Embryonic facial prominence (tissue), 1 donor: ENCODE results near the gene DNAH3.

ENCODE experiments used
- DNase-seq: peaks from one replicate; pipeline ENCODE4 v3.0.0-alpha.2; 2016; ENCODE audit errors: extremely low spot score

DNAH3 gene

GRCh38 chr16:20906341-20907255 lies 244.0 kb downstream of the DNAH3 start:
- DNase-seq, result no peak

GRCh38 chr16:20905576-20905975 lies 245.1 kb downstream of the DNAH3 start:
- DNase-seq, result no peak

GRCh38 chr16:20904507-20905081 lies 246.1 kb downstream of the DNAH3 start:
- no peak for DNase-seq

GRCh38 chr16:20903899-20904506 lies 246.6 kb downstream of the DNAH3 start:
- DNase-seq, result no peak

GRCh38 chr16:20903116-20903898 lies 247.3 kb downstream of the DNAH3 start:
- no peak for DNase-seq

GRCh38 chr16:20902426-20902825 lies 248.2 kb downstream of the DNAH3 start:
- DNase-seq, result no peak

GRCh38 chr16:20901436-20902112 lies 249.1 kb downstream of the DNAH3 start:
- DNase-seq, result peak; percentile 40

- DNase-seq, result no peak
These were observed 249.6 kb downstream of the DNAH3 start for GRCh38 chr16:20901068-20901435.

- peak; percentile 99 for DNase-seq
These were observed 250.2 kb downstream of the DNAH3 start, which contains the start of the genes DCUN1D3 and LYRM1 for GRCh38 chr16:20900299-20901067. Gene DCUN1D3, minus strand, starts transcription at chr16:20900358. Its CDS starts 37,820 bp downstream, at chr16:20862538. Gene LYRM1, plus strand, starts transcription at chr16:20900771. Its CDS starts 14,785 bp downstream, at chr16:20915556.

GRCh38 chr16:20899477-20900298 lies 251.0 kb downstream of the DNAH3 start:
- DNase-seq, result no peak

- DNase-seq, result peak; percentile 59
These were observed 251.6 kb downstream of the DNAH3 start for GRCh38 chr16:20899071-20899470.

- no peak for DNase-seq
These were observed 252.7 kb downstream of the DNAH3 start for GRCh38 chr16:20897922-20898321.

GRCh38 chr16:20897253-20897897 lies 253.3 kb downstream of the DNAH3 start:
- no peak for DNase-seq

GRCh38 chr16:20894388-20894787 lies 256.3 kb downstream of the DNAH3 start:
- no peak for DNase-seq

- no peak for DNase-seq
These were observed 260.9 kb downstream of the DNAH3 start for GRCh38 chr16:20889625-20890275.

- DNase-seq, result no peak
These were observed 263.4 kb downstream of the DNAH3 start for GRCh38 chr16:20887207-20887606.

- DNase-seq, result no peak
These were observed 264.3 kb downstream of the DNAH3 start for GRCh38 chr16:20886320-20886719.

- no peak for DNase-seq
These were observed 266.4 kb downstream of the DNAH3 start for GRCh38 chr16:20884240-20884556.
